B cell (primary cell): ENCODE results near the gene GMIP. TPM values are rescaled to one million over a fixed set of nuclear protein-coding genes. Genes with fewer than 3 reads are reported as not detected.

Experiments
- ATAC-seq: fragments of 200-7000 bp; cut with Tn5 transposase; one replicate; pipeline ENCODE4 v1.10.0; 2021; ENCODE audit warnings: low read depth, mild to moderate bottlenecking, moderate number of reproducible peaks, moderate library complexity
- CTCF ChIA-PET: fragments of 350-600 bp; sonication (Branson Sonifier 250); formaldehyde crosslinking; loops from one replicate; lab custom pipeline; 2021; ENCODE audit warnings: antibody characterized with exemption, inconsistent platforms; lab: Charles Lee
- POLR2A ChIA-PET: fragments of 350-600 bp; sonication (Branson Sonifier 250); formaldehyde crosslinking; loops from one replicate; lab custom pipeline; 2021; ENCODE audit warnings: antibody characterized with exemption; lab: Charles Lee
- DNase-seq: peaks from one replicate; pipeline ENCODE4 v3.0.0; 2013
- H2AFZ ChIP-seq: 2 replicates; pipeline ENCODE4 v1.6.1; 2012; ENCODE audit warnings: mild to moderate bottlenecking, low read depth, low read length; ENCODE audit not compliant: insufficient read depth, poor library complexity, severe bottlenecking
- H3K27ac ChIP-seq, 2 donors: 1 replicate in 1 of 2; 2 replicates in 1 of 2; pipeline ENCODE4 v1.5.1; 2012 to 2013; ENCODE audit warnings: low read length in 2 of 2, mild to moderate bottlenecking in 2 of 2, moderate library complexity in 1 of 2
- H3K27me3 ChIP-seq, 4 experiments: fragments of 200-600 bp in 1 of 4; sonication (generic) in 1 of 4; replicated peaks in 1 of 4; 1 replicate in 2 of 4; 2 replicates in 2 of 4; pipeline versions ENCODE4 v1.6.1 to v1.7.0; 2013 to 2016; ENCODE audit warnings: low read length in 3 of 4, mild to moderate bottlenecking in 2 of 4, mixed read lengths in 1 of 4, moderate library complexity in 1 of 4; ENCODE audit not compliant: insufficient read depth in 4 of 4, control insufficient read depth in 3 of 4; ENCODE audit errors: control extremely low read depth in 1 of 4
- H3K36me3 ChIP-seq, 2 experiments: replicated peaks in 1 of 2; 1 replicate in 1 of 2; 2 replicates in 1 of 2; pipeline versions ENCODE4 v1.6.1 to v1.7.1; 2013; ENCODE audit warnings: low read length in 1 of 2; ENCODE audit not compliant: insufficient read depth in 2 of 2, control insufficient read depth in 1 of 2; ENCODE audit errors: control extremely low read depth in 1 of 2, extremely low read depth in 1 of 2
- H3K4me1 ChIP-seq, 2 donors: fragments of 200-600 bp in 1 of 2; sonication (generic) in 1 of 2; 1 replicate in 1 of 2; 2 replicates in 1 of 2; pipeline versions ENCODE4 v1.5.1 to v1.6.1; 2013 to 2017; ENCODE audit warnings: low read length in 2 of 2; ENCODE audit not compliant: control insufficient read depth in 2 of 2, insufficient read depth in 2 of 2
- H3K4me2 ChIP-seq: replicated peaks from 2 replicates; pipeline ENCODE3; 2012; ENCODE audit warnings: mild to moderate bottlenecking, low read depth, low read length; ENCODE audit not compliant: poor library complexity, severe bottlenecking
- H3K4me3 ChIP-seq, 5 experiments: fragments of 200-600 bp in 1 of 5; sonication (generic) in 1 of 5; 1 replicate in 3 of 5; 2 replicates in 2 of 5; pipeline versions ENCODE4 v1.5.1 to v1.7.0; 2011 to 2016; ENCODE audit warnings: low read length in 4 of 5, mild to moderate bottlenecking in 4 of 5, low read depth in 2 of 5, control low read depth in 1 of 5, moderate library complexity in 1 of 5; ENCODE audit not compliant: insufficient read depth in 1 of 5; ENCODE audit errors: control extremely low read depth in 1 of 5, extremely low read depth in 1 of 5
- H3K79me2 ChIP-seq: fragments of 200-600 bp; sonication (generic); one replicate; pipeline ENCODE4 v1.6.0; 2016; ENCODE audit warnings: low read length; ENCODE audit not compliant: control insufficient read depth, insufficient read depth
- H3K9ac ChIP-seq: fragments of 200-600 bp; sonication (generic); 2 replicates; pipeline ENCODE4 v1.6.1; 2017; ENCODE audit warnings: mild to moderate bottlenecking, low read length, moderate library complexity
- H3K9me3 ChIP-seq, 3 donors: one replicate each; pipeline versions ENCODE4 v1.6.1 to v1.7.1; 2013; ENCODE audit warnings: low read length in 2 of 3; ENCODE audit not compliant: control insufficient read depth in 2 of 3, insufficient read depth in 1 of 3; ENCODE audit errors: control extremely low read depth in 1 of 3
- H4K20me1 ChIP-seq: 2 replicates; pipeline ENCODE4 v1.6.0; 2012; ENCODE audit warnings: mild to moderate bottlenecking, low read length; ENCODE audit not compliant: insufficient read depth, control insufficient read depth, poor library complexity, severe bottlenecking
- H3K27ac Mint-ChIP-seq: one replicate; pipeline ENCODE4 v1.8.0; 2021; ENCODE audit warnings: mixed read lengths
- H3K27me3 Mint-ChIP-seq: one replicate; pipeline ENCODE4 v1.8.0; 2021; ENCODE audit warnings: mixed read lengths
- H3K4me1 Mint-ChIP-seq: one replicate; pipeline ENCODE4 v1.8.0; 2021; ENCODE audit warnings: mixed read lengths
- H3K4me3 Mint-ChIP-seq: one replicate; pipeline ENCODE4 v1.8.0; 2021; ENCODE audit warnings: mixed read lengths
- H3K9me3 Mint-ChIP-seq: one replicate; pipeline ENCODE4 v1.8.0; 2022; ENCODE audit warnings: mixed read lengths; ENCODE audit not compliant: insufficient read depth
- EZH2 ChIP-seq: IDR thresholded peaks from 2 replicates; pipeline ENCODE4 v1.6.1; 2012; ENCODE audit warnings: borderline replicate concordance, low read depth, mild to moderate bottlenecking, moderate library complexity, low read length; ENCODE audit not compliant: insufficient read depth, poor library complexity, severe bottlenecking
- whole genome bisulfite sequencing: methylation state at CpG from one replicate; pipeline ENCODE4 v1.1.5; 2013; ENCODE audit warnings: missing lambda C conversion rate; ENCODE audit not compliant: insufficient coverage; 5-methylcytosine and 5-hydroxymethylcytosine counted together
- intact Hi-C: fragments of 100-400 bp; cut with micrococcal nuclease; formaldehyde crosslinking; loops from one replicate; pipeline ENCODE4 v1.10.0; 2022
- polyA plus RNA-seq: library from polyadenylated mRNA; depleted of rRNA; stranded (reverse); fragments of >200 nt; gene quantifications from 2 replicates; pipeline ENCODE4 v1.2.3, GENCODE V29; 2012
- total RNA-seq, 2 donors: library from RNA; stranded (reverse); fragments of 120-200 nt in 1 of 2; gene quantifications; 1 replicate in 1 of 2; 2 replicates in 1 of 2; pipeline versions ENCODE4 v1.2.3 to v1.2.4, GENCODE V29; 2013 to 2022
- TF ChIP-seq, protein P1 (sequence below): fragments of 200-600 bp; IDR thresholded peaks from one replicate; pipeline ENCODE4 v1.8.0; 2022; ENCODE audit warnings: antibody characterized with exemption, mild to moderate bottlenecking

Gene GMIP
- total and polyA plus RNA-seq, 2 donors (not counting 1 experiment from before 2014, with no cell fraction given), result 57.0 to 112 TPM

DNA sequence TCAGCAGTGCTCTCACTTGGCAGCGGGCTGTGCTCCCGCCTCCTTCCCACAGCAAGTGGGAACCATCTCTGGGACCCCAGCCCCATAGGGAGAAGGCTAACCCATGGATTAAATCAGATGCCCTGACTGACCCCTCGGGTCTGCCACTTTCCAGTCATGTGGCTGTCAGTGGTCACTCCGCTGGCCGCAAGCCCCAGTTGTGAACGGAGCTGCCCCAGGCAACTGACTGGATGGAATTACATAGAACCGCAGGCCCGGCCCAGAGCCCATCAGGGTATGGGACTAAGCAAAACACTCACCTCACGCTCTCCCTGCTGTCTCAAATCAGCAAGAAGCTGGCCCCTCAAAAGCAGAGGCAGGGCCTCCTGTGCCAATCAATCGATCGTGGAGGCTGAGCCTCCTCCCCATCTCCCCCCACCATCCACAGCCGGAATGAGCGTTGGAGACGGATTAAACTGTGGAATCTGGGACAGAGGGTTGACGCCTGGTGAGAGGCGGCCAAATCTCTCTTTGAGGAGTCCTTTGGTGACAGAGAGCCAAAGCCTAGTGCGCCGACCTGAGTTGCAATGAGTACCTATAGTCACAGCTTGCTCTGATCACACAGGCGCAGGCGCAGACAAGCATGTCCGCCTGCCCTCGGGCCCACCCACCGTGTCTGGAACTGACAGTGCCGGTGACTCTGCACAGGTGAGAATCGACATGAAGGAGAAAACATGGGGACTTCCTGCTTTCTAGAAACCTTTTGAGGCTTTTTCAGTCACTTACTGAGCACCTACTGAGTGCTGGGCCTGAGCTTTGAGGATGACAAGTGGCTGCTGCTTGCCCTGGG is 63.7 kb downstream of the GMIP start:
- H2AFZ ChIP-seq, result no peak overlapping the region
- intact Hi-C loops, result no loop called here
- Mint-ChIP-seq H3K27me3 (no peaks in the 10 kb centered on the region), H3K27ac (no peak overlapping the region), H3K4me3 (no peak overlapping the region), H3K4me1 (no peaks in the 10 kb centered on the region), H3K9me3 (no peaks in the 10 kb centered on the region)
- DNase-seq (no peak), ATAC-seq (no peak)
- POLR2A ChIA-PET, result no interaction called here
- 96% methylated on average over 24 of the region's 25 CpGs for WGBS
- H3K27ac ChIP-seq, result no peak overlapping the region
- H4K20me1 ChIP-seq, result no peaks in the 10 kb centered on the region
- H3K36me3 ChIP-seq, result no peaks in the 10 kb centered on the region
- TF ChIP-seq, protein P1, sequence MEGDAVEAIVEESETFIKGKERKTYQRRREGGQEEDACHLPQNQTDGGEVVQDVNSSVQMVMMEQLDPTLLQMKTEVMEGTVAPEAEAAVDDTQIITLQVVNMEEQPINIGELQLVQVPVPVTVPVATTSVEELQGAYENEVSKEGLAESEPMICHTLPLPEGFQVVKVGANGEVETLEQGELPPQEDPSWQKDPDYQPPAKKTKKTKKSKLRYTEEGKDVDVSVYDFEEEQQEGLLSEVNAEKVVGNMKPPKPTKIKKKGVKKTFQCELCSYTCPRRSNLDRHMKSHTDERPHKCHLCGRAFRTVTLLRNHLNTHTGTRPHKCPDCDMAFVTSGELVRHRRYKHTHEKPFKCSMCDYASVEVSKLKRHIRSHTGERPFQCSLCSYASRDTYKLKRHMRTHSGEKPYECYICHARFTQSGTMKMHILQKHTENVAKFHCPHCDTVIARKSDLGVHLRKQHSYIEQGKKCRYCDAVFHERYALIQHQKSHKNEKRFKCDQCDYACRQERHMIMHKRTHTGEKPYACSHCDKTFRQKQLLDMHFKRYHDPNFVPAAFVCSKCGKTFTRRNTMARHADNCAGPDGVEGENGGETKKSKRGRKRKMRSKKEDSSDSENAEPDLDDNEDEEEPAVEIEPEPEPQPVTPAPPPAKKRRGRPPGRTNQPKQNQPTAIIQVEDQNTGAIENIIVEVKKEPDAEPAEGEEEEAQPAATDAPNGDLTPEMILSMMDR, result no peak
- no peak for TF ChIP-seq EZH2
- no peaks in the 10 kb centered on the region for H3K9me3 ChIP-seq
- H3K27me3 ChIP-seq, result no peaks in the 10 kb centered on the region
- no peaks in the 10 kb centered on the region for H3K79me2 ChIP-seq
- H3K4me2 ChIP-seq, result no peak overlapping the region
- CTCF ChIA-PET, result no interaction called here
- no peak overlapping the region for H3K9ac ChIP-seq
- H3K4me1 ChIP-seq, result no peaks in the 10 kb centered on the region
- H3K4me3 ChIP-seq, result no peak overlapping the region

Other genes starting within 250 kb of the GMIP start
- gene GATAD2A, start 238.0 kb downstream of the GMIP start, total RNA-seq, result 76.3 and 97.3 TPM in 2 replicates
- gene GATAD2A, start 238.0 kb downstream of the GMIP start, polyA plus RNA-seq, result 28.8 and 44.5 TPM in 2 replicates
- gene TSSK6, start 128.1 kb downstream of the GMIP start, total RNA-seq, result 6.3 and 8.9 TPM in 2 replicates
- 7.7 and 9.6 TPM in 2 replicates for gene TSSK6, start 128.1 kb downstream of the GMIP start, polyA plus RNA-seq
- 170 and 188 TPM in 2 replicates for gene NDUFA13, start 127.4 kb downstream of the GMIP start, total RNA-seq
- gene NDUFA13, start 127.4 kb downstream of the GMIP start, polyA plus RNA-seq, result 58.5 and 195 TPM in 2 replicates
- 6.9 and 8.8 TPM in 2 replicates for gene YJEFN3, start 114.7 kb downstream of the GMIP start, total RNA-seq
- gene YJEFN3, start 114.7 kb downstream of the GMIP start, polyA plus RNA-seq, result 4.8 and 7.1 TPM in 2 replicates
- gene CILP2, start 105.4 kb downstream of the GMIP start, total RNA-seq, result 0.10 and 0.12 TPM in 2 replicates
- 0.04 and 0.07 TPM in 2 replicates for gene CILP2, start 105.4 kb downstream of the GMIP start, polyA plus RNA-seq
- 11.7 and 11.8 TPM in 2 replicates for gene PBX4, start 25.0 kb downstream of the GMIP start, total RNA-seq
- 6.0 and 11.7 TPM in 2 replicates for gene PBX4, start 25.0 kb downstream of the GMIP start, polyA plus RNA-seq
- gene LPAR2, start 15.4 kb downstream of the GMIP start, total RNA-seq, result 27.1 and 30.3 TPM in 2 replicates
- 37.2 and 46.8 TPM in 2 replicates for gene LPAR2, start 15.4 kb downstream of the GMIP start, polyA plus RNA-seq
- gene ATP13A1, start 20.0 kb upstream of the GMIP start, total RNA-seq, result 153 and 156 TPM in 2 replicates
- gene ATP13A1, start 20.0 kb upstream of the GMIP start, polyA plus RNA-seq, result 216 and 277 TPM in 2 replicates
- gene ZNF101, start 25.2 kb upstream of the GMIP start, total RNA-seq, result 70.6 and 74.3 TPM in 2 replicates
- gene ZNF101, start 25.2 kb upstream of the GMIP start, polyA plus RNA-seq, result 12.2 and 15.2 TPM in 2 replicates
- gene ZNF14, start 89.5 kb upstream of the GMIP start, total RNA-seq, result 21.0 and 22.5 TPM in 2 replicates
- 3.4 and 6.0 TPM in 2 replicates for gene ZNF14, start 89.5 kb upstream of the GMIP start, polyA plus RNA-seq
- gene ZNF506, start 178.1 kb upstream of the GMIP start, total RNA-seq, result 67.6 and 80.3 TPM in 2 replicates
- 25.6 and 26.0 TPM in 2 replicates for gene ZNF506, start 178.1 kb upstream of the GMIP start, polyA plus RNA-seq
- gene ZNF253, start 222.2 kb upstream of the GMIP start, total RNA-seq, result 28.6 and 33.7 TPM in 2 replicates
- gene ZNF253, start 222.2 kb upstream of the GMIP start, polyA plus RNA-seq, result 5.5 and 6.2 TPM in 2 replicates